BLaER1 treated with 17β-estradiol and CSF1 and Interleukin-3, amounts not matched to agents 10 nM and 100 nM (cell line): ENCODE measurements around the gene MRPS7.
A peak's percentile ranks its signal among the peaks of the same experiment; 100 is the strongest.

Source experiments
- H3K27ac ChIP-seq, 11 experiments: shearing (Covaris generic); formaldehyde crosslinking; 2 replicates each; pipeline ENCODE4 v1.8.1; 2022
- H3K27me3 ChIP-seq, 11 experiments: shearing (Covaris generic); formaldehyde crosslinking; 2 replicates each; pipeline ENCODE4 v1.8.1; 2022
- H3K36me3 ChIP-seq, 11 experiments: shearing (Covaris generic); formaldehyde crosslinking; 2 replicates each; pipeline ENCODE4 v1.8.1; 2022
- H3K4me1 ChIP-seq, 10 experiments: shearing (Covaris generic); formaldehyde crosslinking; 2 replicates each; pipeline ENCODE4 v1.8.1; 2022
- H3K4me2 ChIP-seq, 11 experiments: shearing (Covaris generic); formaldehyde crosslinking; 2 replicates each; pipeline ENCODE4 v1.8.1; 2022
- H3K4me3 ChIP-seq, 10 experiments: shearing (Covaris generic); formaldehyde crosslinking; 2 replicates each; pipeline ENCODE4 v1.8.1; 2022
- H3K9ac ChIP-seq, 11 experiments: shearing (Covaris generic); formaldehyde crosslinking; 2 replicates each; pipeline ENCODE4 v1.8.1; 2022
- H3K9me3 ChIP-seq, 11 experiments: shearing (Covaris generic); formaldehyde crosslinking; replicated peaks in 1 of 11; 2 replicates each; pipeline ENCODE4 v1.8.1; 2022
- H4K20me1 ChIP-seq, 11 experiments: shearing (Covaris generic); formaldehyde crosslinking; 2 replicates each; pipeline ENCODE4 v1.8.1; 2022
- Cebpa-rat ChIP-seq, 11 experiments: shearing (Covaris generic); IDR thresholded peaks; 2 replicates each; pipeline ENCODE4 v1.8.1; 2022

The MRPS7 gene

GRCh38 chr17:75231741-75232464 is 29.8 kb upstream of the MRPS7 start:
- H3K9me3 ChIP-seq: no peaks in the 10 kb centered on the region
- H3K9ac ChIP-seq: peak overlapping the region in 6 of 11 experiments; percentile 10 to 88 (median 36); a peak in 7 of 22 replicates
- TF ChIP-seq Cebpa-rat (IDR thresholded peaks at IDR 0.05): no peak
- peak overlapping the region in 3 of 11 experiments; percentile 93 to 98 (median 95); a peak in 4 of 22 replicates for H3K4me2 ChIP-seq
- H3K36me3 ChIP-seq: peaks cover 74 to 92% (median 83%) of the 10 kb centered on the region in 11 experiments
- H3K4me1 ChIP-seq: peaks cover 24 to 53% (median 50%) of the 10 kb centered on the region in 10 experiments
- peak overlapping the region in 10 of 11 experiments; percentile 86 to 99 (median 97); a peak in 18 of 22 replicates for H3K27ac ChIP-seq
- H4K20me1 ChIP-seq: peaks cover 0 to 13% (median 0%) of the 10 kb centered on the region in 11 experiments; a peak in 5 of 22 replicates
- no peak overlapping the region for H3K4me3 ChIP-seq
- no peaks in the 10 kb centered on the region for H3K27me3 ChIP-seq

- H3K9me3 ChIP-seq: no peaks in the 10 kb centered on the region
- no peak for TF ChIP-seq Cebpa-rat (IDR thresholded peaks at IDR 0.05)
- H3K4me2 ChIP-seq: no peak overlapping the region
- peak overlapping the region in 6 of 11 experiments; percentile 14 to 97 (median 96); a peak in 10 of 22 replicates for H3K27ac ChIP-seq
- H3K36me3 ChIP-seq: peaks cover 80 to 92% (median 85%) of the 10 kb centered on the region in 11 experiments
- no peaks in the 10 kb centered on the region for H3K27me3 ChIP-seq
- no peak overlapping the region for H3K4me3 ChIP-seq
- peaks cover 24 to 53% (median 48%) of the 10 kb centered on the region in 10 experiments for H3K4me1 ChIP-seq
- peaks cover 0 to 20% (median 0%) of the 10 kb centered on the region in 11 experiments; a peak in 8 of 22 replicates for H4K20me1 ChIP-seq
- no peak overlapping the region; a peak in 4 of 22 replicates for H3K9ac ChIP-seq
Measured at GRCh38 chr17:75232786-75233185, 28.9 kb upstream of the MRPS7 start.

- H4K20me1 ChIP-seq: peaks cover 0 to 53% (median 10%) of the 10 kb centered on the region in 11 experiments; a peak in 12 of 22 replicates
- H3K9ac ChIP-seq: peak overlapping the region in 9 of 11 experiments; percentile 13 to 71 (median 58); a peak in 16 of 22 replicates
- peaks cover 18 to 52% (median 38%) of the 10 kb centered on the region in 10 experiments; a peak in 19 of 20 replicates for H3K4me1 ChIP-seq
- H3K27ac ChIP-seq: peak overlapping the region in 8 of 11 experiments; percentile 46 to 84 (median 70); a peak in 16 of 22 replicates
- 0 out of 22 replicates have a peak, but pooled peaks of 1 of the 11 experiments have one; percentile 19 for TF ChIP-seq Cebpa-rat (IDR thresholded peaks at IDR 0.05)
- H3K36me3 ChIP-seq: peaks cover 97 to 100% (median 99%) of the 10 kb centered on the region in 11 experiments
- no peaks in the 10 kb centered on the region for H3K27me3 ChIP-seq
- H3K9me3 ChIP-seq: no peaks in the 10 kb centered on the region
- no peak overlapping the region for H3K4me3 ChIP-seq
- H3K4me2 ChIP-seq: peak overlapping the region in 8 of 11 experiments; percentile 18 to 73 (median 62); a peak in 15 of 22 replicates
Measured at GRCh38 chr17:75237100-75238014, 24.3 kb upstream of the MRPS7 start.

- Histone ChIP-seq H4K20me1 (peaks cover 0 to 61% (median 10%) of the 10 kb centered on the region in 11 experiments; a peak in 12 of 22 replicates), H3K4me2 (peak overlapping the region in 9 of 11 experiments; percentile 6 to 73 (median 60); a peak in 16 of 22 replicates), H3K9ac (peak overlapping the region in 10 of 11 experiments; percentile 10 to 71 (median 57); a peak in 18 of 22 replicates), H3K4me1 (peaks cover 25 to 59% (median 45%) of the 10 kb centered on the region in 10 experiments; a peak in 19 of 20 replicates), H3K9me3 (no peaks in the 10 kb centered on the region), H3K27ac (peak overlapping the region in 8 of 11 experiments; percentile 46 to 84 (median 70); a peak in 16 of 22 replicates), H3K36me3 (peaks cover 97 to 100% (median 99%) of the 10 kb centered on the region in 11 experiments), H3K27me3 (no peaks in the 10 kb centered on the region), H3K4me3 (no peak overlapping the region)
- no peak for TF ChIP-seq Cebpa-rat (IDR thresholded peaks at IDR 0.05)
Measured at GRCh38 chr17:75238020-75238580, 23.6 kb upstream of the MRPS7 start.

GRCh38 chr17:75238684-75239191 is 22.9 kb upstream of the MRPS7 start:
- H3K4me2 ChIP-seq: peak overlapping the region in 8 of 11 experiments; percentile 18 to 73 (median 62); a peak in 11 of 22 replicates
- peak overlapping the region in 8 of 11 experiments; percentile 46 to 84 (median 70); a peak in 14 of 22 replicates for H3K27ac ChIP-seq
- H3K27me3 ChIP-seq: no peaks in the 10 kb centered on the region
- no peak overlapping the region for H3K4me3 ChIP-seq
- H3K9me3 ChIP-seq: no peaks in the 10 kb centered on the region
- no peak for TF ChIP-seq Cebpa-rat (IDR thresholded peaks at IDR 0.05)
- H3K4me1 ChIP-seq: peaks cover 31 to 66% (median 51%) of the 10 kb centered on the region in 10 experiments
- H3K9ac ChIP-seq: peak overlapping the region in 8 of 11 experiments; percentile 10 to 71 (median 58); a peak in 10 of 22 replicates
- peaks cover 0 to 67% (median 10%) of the 10 kb centered on the region in 11 experiments; a peak in 12 of 22 replicates for H4K20me1 ChIP-seq
- peaks cover 98 to 100% (median 99%) of the 10 kb centered on the region in 11 experiments for H3K36me3 ChIP-seq

- Histone ChIP-seq H3K27me3 (no peaks in the 10 kb centered on the region), H4K20me1 (peaks cover 0 to 72% (median 10%) of the 10 kb centered on the region in 11 experiments; a peak in 13 of 22 replicates), H3K4me3 (no peak overlapping the region), H3K4me2 (0 out of 22 replicates have a peak overlapping the region, but pooled peaks of 1 of the 11 experiments have one; percentile 24), H3K9me3 (no peaks in the 10 kb centered on the region), H3K9ac (peak overlapping the region in 5 of 11 experiments; percentile 10 to 56 (median 41); a peak in 3 of 22 replicates), H3K4me1 (peaks cover 36 to 70% (median 56%) of the 10 kb centered on the region in 10 experiments), H3K27ac (peak overlapping the region in 5 of 11 experiments; percentile 7 to 84 (median 66); a peak in 5 of 22 replicates), H3K36me3 (peaks cover 94 to 100% (median 99%) of the 10 kb centered on the region in 11 experiments)
- TF ChIP-seq Cebpa-rat (IDR thresholded peaks at IDR 0.05): no peak
Measured at GRCh38 chr17:75239214-75239613, 22.5 kb upstream of the MRPS7 start.

GRCh38 chr17:75239778-75240393 is 21.8 kb upstream of the MRPS7 start:
- Histone ChIP-seq H3K4me3 (no peak overlapping the region), H3K36me3 (peaks cover 87 to 100% (median 93%) of the 10 kb centered on the region in 11 experiments), H3K27ac (peak overlapping the region in 7 of 11 experiments; percentile 7 to 89 (median 37); a peak in 9 of 22 replicates), H4K20me1 (peaks cover 0 to 74% (median 11%) of the 10 kb centered on the region in 11 experiments; a peak in 13 of 22 replicates), H3K9me3 (no peaks in the 10 kb centered on the region), H3K9ac (peak overlapping the region in 2 of 11 experiments; percentile 20 to 38; a peak in 2 of 22 replicates), H3K4me2 (peak overlapping the region in 3 of 11 experiments; percentile 13 to 47 (median 30); a peak in 3 of 22 replicates), H3K4me1 (peaks cover 43 to 77% (median 63%) of the 10 kb centered on the region in 10 experiments), H3K27me3 (no peaks in the 10 kb centered on the region)
- TF ChIP-seq Cebpa-rat (IDR thresholded peaks at IDR 0.05): no peak
